ENCODE data around the gene HECTD1.
A peak's percentile ranks its signal among the peaks of the same experiment; 100 is the strongest.
"Not testable (repeated sequence)": the region's sequence is repeated elsewhere in the genome, so short reads cannot be mapped to it uniquely, and the experiment has no call there.

HECTD1 gene

DNA sequence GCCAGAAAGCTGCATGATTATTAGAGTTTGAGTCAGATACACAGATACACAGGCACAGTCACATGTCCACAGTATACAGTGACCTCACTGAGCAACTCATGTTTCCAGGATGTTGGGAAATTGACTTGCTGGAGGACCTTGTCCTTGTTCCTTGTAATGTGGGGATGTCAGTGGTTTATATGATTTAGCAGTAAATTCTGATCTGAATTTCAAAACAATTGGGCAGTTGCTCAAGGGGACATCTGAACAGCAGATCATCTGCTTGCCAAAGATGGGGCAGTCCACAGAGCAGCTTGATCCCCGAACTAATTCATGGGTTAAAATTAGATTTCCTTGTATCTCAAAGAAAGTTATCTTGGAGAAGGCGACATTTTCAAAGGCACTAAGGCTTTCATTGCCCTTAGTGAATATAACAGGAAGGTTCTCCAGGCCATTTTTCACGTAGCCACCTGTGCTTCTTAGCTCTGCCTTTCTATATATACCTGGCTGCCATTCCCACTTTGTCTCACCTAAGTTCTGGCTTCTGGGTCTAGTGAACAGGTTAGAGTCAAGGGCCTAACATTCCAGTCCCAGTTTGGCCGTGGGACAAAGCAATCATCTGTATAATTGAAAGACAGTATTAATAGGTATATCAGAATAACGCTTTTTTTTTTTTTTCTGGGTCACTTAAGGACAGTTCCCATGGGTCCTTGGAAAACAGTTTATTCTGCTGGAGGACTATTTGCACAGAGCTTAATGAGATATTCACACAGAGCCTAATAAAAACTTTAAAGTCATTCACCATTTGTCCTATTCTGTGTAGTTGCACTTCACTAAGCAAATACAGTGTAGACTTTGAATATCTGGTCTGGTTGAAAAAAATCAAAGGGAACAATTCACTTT is 116.5 kb downstream of the HECTD1 start:
- peak; percentile 82 for FAIRE-seq

DNA sequence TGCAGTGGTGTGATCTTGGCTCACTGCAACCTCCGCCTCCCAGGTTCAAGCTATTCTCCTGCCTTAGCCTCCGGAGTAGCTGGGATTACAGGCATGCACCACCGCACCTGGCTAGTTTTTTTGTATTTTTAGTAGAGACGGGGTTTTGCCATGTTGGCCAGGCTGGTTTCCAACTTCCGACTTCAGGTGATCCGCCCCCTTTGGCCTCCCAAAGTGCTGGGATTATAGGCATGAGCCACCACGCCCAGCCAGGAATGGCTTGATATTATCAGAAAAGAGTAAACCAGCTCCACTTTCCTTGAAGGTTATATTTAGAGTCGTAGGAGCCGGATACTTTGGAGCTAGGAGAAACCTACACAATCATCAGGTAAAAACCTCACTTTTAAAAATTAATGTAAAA is 121.1 kb downstream of the HECTD1 start:
- not testable (repeated sequence) for FAIRE-seq

DNA sequence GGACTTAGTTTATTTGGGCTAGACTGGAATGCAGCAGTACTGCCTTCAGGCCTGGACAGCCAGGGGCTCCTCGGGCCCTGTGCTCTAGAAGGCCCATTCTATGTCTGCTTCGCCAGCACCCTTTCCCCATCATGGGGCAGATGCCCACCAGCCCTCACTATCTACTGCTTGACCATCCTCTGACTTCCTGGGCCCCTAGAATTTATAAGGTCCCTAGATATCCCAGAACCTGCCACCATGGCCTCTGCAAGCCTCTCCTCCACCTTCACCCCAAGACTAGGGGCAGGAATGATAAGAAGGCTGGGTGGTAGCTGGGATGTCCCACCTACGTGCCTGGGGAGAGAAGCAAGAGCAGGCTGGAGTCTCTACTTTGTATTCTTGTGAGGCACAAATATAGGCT is 122.6 kb downstream of the HECTD1 start:
- no peak for FAIRE-seq

DNA sequence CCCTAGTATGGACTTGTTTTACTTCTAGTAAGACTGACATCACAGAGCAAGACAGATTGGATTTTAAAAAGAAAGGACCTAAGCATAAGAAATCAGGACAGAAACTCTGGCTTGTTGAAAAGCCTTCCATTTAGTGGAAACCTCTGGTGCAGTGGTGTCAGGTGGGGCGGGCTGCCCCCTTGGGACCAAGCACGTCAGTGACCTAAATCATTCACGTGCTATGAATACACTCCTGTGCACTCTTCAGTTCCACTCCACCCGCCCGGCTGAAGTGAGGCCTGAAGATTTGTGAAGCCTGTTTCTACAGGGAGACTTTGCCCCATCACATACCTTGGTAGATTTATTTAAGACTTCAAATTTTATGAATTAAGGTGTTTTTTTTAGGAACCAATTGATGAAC is 123.2 kb downstream of the HECTD1 start:
- FAIRE-seq: no peak

DNA sequence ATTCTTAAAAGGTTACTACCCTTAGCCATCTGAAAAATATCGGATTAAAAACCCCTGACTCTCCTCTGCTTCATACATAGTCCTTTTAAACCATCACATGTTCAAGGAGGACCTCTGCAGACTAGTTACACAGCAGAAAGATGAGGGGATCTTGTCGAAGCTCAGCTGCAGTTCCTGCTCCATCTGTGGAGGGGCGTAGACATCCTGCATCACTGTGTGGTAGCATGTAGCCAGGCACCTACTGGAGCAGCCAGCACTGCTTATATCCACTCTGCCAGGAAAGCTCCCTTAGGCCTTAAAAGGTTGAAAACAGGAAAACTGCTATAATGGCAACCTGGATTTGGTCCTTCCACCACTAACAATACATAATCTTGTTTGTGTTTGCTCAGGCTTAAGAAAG is 123.8 kb downstream of the HECTD1 start:
- no peak for FAIRE-seq

DNA sequence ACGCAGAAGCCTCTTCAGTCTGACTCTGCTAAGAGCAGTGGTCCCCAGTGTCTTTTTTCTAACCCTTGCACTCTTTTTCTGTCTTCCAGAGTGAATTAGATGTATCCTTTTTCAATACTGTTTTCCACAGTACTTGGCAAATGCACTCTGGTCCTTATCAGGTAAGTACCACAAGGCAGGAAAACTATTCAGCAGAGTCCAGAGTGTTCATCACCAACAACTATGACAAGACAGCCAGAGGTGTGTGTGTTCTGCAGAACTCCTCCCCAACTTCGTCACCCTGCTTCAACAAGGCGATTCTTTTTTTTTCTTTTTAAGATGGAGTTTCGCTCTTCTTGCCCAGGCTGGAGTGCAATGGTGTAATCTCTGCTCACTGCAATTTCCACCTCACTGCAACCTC is 127.1 kb downstream of the HECTD1 start:
- FAIRE-seq: no peak

DNA sequence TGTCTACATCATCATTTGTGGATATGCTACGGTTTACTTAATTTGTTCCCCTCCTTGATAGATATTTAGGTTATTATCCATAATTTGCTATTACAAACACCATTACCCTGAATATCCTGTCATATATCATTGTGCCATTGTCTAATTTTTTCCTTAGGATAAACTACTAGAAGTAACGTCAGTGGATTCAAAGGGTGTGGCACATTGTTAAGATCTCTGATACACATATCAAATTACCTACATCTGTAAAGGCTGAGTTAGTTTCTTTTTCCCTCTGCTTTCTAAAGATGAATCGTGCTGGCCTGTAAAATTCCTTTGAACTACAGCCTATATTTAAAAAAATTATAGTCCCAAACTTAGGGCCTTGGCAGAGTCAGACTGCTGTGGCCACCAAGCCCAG is 127.5 kb downstream of the HECTD1 start:
- no peak for FAIRE-seq

DNA sequence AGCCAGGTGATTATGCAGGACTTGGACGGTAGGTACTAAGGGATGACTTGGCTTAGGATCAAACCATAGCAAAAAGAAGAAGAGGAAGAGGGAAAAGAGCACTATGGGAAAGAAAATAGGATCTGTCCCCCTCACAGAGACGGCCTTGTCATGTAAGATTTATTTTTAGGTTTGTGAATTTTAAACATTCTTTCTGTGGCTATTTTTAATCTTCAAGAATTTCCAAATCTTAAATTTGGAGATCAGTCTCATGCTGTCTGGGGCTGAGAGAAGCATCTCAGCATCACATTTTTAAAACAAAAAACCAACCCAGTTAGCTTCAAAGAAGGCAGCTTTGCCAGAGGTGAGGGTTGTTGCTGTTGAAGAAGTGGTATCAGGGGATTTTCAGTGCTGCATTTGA is 128.8 kb downstream of the HECTD1 start:
- FAIRE-seq: no peak

DNA sequence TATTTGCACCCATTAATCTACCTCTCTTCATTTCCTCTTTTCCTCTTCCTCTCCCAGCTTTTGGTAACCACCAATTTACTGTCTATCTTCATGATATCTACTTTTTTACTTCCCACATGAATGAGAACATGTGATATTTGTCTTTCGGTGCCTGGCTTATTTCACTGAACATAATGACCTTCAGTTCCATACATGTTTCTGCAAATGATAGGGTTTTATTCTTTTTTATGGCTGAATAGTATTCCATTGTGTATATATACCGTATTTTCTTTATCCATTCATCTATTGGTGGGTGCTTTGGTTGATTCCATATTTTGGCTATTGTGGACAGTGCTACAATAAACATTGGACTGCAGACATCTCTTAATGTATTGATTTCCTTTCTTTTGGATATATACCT is 132.4 kb downstream of the HECTD1 start:
- no peak for FAIRE-seq

DNA sequence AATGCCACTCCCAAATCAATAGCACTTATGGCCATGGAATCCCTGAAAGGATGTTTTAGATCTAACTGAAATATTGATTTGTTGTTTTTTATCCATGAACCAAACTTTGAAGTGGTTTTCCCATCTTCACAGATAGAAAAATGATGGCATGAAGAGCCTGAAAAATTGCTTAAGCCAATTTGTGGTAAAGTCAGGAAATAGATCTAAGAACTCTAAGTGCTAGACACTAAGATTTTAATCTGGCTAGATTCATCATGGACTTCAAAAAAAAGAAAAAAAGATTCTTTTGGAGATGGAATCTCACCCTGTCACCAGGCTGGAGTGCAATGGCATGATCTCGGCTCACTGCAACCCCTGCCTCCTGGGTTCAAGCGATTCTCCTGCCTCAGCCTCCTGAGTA is 136.4 kb downstream of the HECTD1 start:
- no peak for FAIRE-seq

DNA sequence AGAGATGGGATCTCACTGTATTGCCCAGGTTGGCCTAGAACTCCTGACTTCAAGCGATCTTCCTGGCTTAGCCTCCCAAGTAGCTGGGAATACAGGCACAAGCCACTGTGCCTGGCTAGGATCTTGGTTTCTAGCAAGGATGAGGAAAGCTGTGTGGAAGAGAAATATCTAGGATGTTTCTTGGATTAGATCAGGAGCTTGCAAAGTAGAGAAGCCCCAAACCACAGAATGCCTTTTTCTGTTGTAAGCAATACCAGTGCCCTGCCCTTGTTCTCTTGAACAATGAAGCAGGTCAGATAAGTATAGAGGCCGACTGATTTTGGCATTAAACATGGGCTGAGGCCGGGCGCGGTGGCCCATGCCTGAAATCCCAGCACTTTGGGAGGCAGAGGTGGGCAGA is 137.2 kb downstream of the HECTD1 start:
- no peak for FAIRE-seq

DNA sequence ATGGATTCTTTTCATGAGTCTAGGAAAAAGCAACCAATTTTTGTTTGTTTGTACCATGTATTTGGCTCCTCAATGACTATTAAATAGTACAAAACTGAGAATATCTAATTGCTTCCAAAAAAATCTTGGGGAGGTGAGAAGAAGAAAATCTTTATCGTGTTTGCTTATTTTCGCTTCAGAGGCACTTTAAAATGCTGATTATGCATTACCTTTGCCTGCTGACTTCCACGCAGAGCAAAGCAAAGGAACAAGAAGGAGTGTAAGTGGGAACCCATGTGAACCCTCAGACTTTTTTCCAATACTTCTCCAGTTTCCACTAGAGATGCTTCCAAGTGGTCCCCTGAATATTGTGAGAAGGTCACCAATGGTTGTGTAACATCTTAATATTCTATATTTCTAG is 138.2 kb downstream of the HECTD1 start:
- FAIRE-seq: peak; percentile 5

DNA sequence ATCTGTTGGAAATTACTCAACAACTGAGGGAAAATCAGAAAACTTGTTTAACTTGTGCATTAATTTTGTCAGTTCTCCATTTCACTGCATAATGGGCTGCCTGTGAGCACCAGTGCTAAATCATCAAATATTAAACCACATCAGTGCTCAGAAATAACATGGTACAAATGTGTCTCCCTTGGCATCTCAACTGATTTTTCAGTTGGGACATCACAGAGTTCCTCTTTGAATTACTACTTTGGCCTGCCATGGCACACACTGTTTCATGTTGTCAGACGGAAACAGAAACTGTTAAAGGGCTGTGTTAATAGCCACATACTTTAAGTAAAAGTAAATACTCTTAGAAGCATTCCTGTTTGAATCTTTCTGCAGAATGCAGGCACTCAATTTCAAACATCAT is 139.4 kb downstream of the HECTD1 start:
- FAIRE-seq: no peak

DNA sequence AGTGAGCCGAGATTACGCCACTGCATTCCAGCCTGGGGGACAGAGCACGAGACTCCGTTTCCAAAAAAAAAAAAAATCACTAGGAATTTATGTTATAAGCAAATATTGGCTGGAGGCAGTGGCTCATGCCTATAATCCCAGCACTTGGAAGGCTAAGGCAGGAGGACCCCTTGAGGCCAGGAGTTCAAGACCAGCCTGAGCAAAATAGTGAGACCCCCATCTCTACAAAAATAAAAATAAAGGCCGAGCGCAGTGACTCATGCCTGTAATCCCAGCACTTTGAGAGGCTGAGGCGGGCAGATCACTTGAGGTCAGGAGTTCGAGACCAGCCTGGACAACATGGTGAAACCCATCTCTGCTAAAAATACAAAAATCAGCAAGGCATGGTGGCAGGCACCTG is 144.7 kb downstream of the HECTD1 start:
- FAIRE-seq: not testable (repeated sequence)

DNA sequence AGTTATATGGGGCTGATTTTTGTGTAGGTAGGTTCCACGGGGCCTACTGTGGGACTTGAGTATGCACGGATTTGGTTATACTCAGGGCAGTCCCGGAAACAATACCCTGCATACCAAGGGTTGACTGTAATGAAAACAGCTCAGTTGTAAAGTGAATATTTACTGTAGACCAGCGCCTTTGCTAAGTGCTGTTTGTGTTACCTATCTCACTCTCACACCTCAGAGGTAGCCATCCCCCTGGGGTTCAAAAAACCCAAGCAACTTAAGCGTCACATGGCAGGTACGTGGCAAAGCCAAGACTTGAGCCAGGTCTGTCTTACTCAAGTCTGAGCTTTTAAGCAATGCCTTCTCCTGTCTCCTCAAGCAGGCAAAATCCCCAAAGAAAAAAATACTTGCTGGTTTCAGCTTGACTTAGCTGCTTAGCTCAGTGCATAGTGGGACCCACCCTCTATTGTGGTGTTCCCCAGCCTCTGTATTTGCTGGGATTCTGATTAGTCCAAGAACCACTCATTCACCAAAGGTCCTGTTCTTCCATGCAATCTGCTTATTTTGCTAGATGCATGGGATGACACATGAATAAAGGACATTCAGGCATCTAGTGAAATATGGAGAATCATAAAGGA is 147.2 kb downstream of the HECTD1 start:
- no peak for FAIRE-seq

DNA sequence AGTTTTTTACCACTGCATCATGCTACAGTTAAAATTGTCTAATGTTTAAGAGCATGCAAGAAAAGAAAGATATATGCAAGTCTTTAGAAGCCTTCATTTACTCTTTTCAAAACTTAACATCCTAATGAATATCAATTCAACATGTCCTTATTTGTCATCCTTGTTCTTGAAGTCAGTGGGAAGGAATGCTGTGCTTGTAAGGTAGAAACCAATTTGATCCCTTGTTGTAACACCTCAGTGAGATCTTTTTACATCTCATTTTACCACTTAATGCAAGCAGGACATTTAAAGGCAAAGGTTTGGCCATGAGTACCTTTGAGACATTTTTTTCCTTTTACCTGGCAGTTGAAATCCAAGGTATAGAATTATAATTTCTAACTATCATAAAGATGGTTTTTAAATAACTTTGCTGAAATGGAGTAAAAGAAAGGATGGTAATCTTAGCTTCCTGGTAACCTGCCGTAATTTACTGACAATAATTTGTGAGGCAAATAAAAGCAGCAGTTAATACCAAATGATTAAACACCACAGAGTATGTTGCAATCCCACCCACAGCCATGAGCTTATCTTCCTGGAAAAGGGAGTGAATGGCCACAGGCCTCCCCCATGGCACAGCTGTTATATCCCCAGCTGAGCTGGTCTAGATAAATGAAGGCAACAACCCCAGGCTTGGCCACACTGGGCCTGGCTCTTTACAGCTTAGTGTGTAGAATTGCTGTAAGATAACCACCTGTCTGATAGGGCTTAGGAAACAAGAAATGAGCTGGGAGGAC is 148.3 kb downstream of the HECTD1 start:
- peak; percentile 41 for FAIRE-seq

DNA sequence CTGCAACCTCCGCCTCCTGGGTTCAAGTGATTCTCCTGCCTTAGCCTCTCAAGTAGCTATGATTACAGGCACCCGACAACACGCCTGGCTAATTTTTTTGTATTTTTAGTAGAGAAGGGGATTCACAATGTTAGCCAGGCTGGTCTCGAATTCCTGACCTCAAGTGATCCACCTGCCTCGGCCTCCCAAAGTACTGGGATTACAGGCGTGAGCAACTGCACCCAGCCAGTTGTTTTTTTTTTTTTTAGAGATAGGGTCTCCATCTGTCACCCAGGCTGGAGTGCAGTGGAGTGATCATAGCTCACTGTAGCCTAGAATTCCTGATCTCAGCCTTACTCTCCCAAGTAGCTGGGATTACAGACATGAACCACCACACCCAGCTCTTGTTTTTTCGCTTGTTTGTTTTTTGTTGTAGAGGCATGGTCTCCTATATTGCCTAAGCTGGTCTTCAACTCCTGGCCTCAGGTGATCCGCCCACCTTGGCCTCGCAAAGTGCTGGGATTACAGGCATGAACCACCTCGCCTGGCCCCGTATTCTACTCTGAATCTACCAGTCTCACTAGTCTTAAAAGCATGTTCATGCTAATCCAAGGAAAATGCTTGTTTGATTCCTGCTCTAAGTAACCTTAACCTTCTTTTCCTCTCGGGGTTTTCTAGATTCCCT is 149.8 kb downstream of the HECTD1 start:
- no peak for FAIRE-seq

DNA sequence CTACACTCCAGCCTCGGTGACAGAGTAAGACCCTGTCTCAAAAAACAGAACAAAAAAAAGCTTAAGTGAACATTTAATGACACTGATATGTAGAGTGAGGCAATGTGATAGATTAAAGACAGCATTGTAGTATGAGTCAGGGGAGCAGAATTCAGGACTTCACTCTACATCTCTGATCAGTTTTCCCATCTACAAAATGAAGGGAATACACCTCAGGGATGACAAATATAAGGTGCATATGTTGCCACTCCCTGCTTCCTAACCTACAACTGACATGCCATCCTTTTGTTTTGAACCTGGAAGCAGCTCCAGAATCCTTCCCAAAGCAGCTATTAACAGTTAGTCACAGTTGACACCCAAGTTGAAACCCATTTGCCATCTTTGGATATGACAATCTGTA is 150.6 kb downstream of the HECTD1 start:
- FAIRE-seq: no peak

DNA sequence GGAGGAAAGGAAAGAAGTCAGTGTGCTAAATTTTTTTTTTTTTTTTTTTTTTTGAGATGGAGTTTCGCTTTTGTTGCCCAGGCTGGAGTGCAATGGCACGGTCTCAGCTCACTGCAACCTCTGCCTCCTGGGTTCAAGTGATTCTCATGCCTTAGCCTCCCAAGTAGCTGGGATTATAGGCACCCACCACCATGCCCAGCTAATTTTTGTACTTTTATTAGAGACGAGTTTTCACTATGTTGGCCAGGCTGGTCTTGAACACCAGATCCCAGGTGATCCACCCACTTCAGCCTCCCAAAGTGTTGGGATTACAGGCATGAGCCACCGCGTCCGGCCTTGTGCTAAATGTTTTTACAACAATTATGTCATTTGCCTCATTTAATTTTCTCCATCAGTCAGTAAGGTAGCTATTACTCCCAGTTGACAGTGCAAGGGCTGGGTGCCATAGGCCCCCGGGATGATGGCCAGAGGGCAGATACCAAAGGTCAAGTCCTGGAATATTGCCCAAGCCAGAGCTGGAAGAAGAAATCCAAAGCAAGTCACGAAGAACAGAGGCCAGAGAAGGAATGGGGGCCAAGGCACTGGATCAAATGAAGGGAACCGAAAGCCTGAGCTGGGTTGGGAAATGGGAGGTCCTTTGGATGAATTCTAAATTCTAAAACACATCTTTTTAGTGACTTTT is 154.5 kb downstream of the HECTD1 start:
- FAIRE-seq: not testable (repeated sequence)

DNA sequence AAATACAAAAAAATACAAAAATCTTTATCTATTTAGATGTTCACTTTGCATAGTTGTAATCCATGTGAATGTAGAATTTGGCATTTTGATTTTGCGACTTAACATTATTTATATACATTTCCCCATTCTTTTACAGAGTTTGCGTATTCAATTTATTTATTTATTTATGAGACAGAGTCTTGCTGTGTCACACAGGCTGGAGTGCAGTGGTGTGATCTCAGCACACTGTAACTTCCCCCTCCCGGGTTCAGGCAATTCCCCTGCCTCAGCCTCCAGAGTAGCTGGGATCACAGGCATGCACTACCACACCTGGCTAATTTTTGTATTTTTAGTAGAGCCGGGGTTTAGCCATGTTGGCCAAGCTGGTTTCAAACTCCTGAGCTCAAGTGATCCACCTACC is 156.1 kb downstream of the HECTD1 start:
- no peak for FAIRE-seq

DNA sequence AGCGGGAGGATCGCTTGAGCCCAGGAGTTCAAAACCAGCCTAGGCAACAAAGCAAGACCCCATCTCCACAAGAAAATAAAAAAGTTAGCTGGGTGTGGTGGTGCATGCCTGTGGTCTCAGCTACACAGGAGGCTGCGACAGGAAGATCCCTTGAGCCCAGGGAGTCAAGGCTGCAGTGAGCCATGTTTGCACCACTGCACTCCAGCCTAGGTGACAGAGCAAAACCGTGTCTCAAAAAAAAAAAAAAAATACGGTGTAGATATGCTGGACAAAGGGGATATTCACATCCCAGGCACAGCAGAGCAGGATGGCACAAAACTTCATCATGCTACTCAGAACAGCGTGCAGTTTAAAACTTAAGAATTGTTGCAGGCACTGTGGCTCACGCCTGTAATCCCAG is 156.6 kb downstream of the HECTD1 start:
- no peak for FAIRE-seq
